Left cardiac atrium (tissue), 4 donors: Measurements from ENCODE around the gene RRM2. TPM values are rescaled to one million over a fixed set of nuclear protein-coding genes. Genes with fewer than 3 reads are reported as not detected.
A peak's percentile ranks its signal among the peaks of the same experiment; 100 is the strongest.

Experiments
- ATAC-seq, 2 donors: fragments of 200-7000 bp; cut with Tn5 transposase; one replicate each; pipeline ENCODE4 v1.9.1; 2020; ENCODE audit warnings: mild to moderate bottlenecking in 2 of 2, moderate library complexity in 2 of 2
- DNase-seq: peaks from one replicate; pipeline ENCODE4 v3.0.0-alpha.2; 2020
- intact Hi-C, 2 donors: fragments of 100-400 bp; cut with DNase I; formaldehyde crosslinking; loops; one replicate each; pipeline versions ENCODE4 v1.14.1 to v1.15.1; 2022 to 2023
- long read RNA-seq: library from polyadenylated mRNA; unstranded; transcript quantifications from one replicate; pipeline ENCODE4 v2.0.0, GENCODE V29; 2021
- total RNA-seq, 2 donors: library from RNA; stranded (reverse); fragmentation: NEBNext Ultra II Directional; extraction: Animal tissue kit (Norgen Biotek cat#: 25700); gene quantifications; one replicate each; pipeline ENCODE4 v1.2.1, GENCODE V29; 2021
- donor health status: DM: no; HTN: yes; CAD: no.
- donor health status: DM: no; HTN: yes; CAD: no; lungs with severe emphysema.
- donor health status: DM: yes; HTN: yes; CAD: no.
- donor health status: Dilated cardiomyopathy.

The RRM2 gene
- total RNA-seq = 1 to 10 TPM; 1.0 to 6.1 TPM
- long read RNA-seq = 0 reads

DNA sequence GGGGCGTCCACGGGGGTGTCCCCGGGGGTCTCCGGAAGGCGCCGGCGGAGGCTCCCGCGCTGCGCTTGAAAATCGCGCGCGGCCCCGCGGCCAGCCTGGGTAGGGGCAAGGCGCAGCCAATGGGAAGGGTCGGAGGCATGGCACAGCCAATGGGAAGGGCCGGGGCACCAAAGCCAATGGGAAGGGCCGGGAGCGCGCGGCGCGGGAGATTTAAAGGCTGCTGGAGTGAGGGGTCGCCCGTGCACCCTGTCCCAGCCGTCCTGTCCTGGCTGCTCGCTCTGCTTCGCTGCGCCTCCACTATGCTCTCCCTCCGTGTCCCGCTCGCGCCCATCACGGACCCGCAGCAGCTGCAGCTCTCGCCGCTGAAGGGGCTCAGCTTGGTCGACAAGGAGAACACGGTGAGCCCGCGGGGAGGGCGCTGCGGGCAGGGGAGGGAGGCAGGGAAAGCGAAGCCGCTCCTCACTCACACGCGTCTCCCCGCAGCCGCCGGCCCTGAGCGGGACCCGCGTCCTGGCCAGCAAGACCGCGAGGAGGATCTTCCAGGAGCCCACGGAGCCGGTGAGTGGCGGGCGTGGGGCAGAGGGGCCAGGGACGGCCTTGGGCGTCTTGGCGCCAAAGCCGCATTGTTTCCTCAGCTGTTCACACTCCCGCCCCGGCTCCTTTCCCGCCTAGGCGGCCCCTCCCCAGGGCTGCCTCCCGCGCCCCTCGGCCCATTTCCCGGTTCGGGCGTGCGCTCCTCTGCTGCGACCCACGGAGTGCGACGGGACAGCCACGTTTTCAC, at the start of gene RRM2:
Gene RRM2 (plus strand): TSS at position 240 of the 781 bp plus-strand sequence. CDS start 60 bp downstream, at position 300.
- DNase-seq = peak; percentile 93
- intact Hi-C loops = loop anchor here in 1 of 2 donors (5.0 kb wide), 1 partner anchor 315 kb away; no protein-coding TSS in a partner anchor
- peak; percentile 89 to 96 for ATAC-seq

DNA sequence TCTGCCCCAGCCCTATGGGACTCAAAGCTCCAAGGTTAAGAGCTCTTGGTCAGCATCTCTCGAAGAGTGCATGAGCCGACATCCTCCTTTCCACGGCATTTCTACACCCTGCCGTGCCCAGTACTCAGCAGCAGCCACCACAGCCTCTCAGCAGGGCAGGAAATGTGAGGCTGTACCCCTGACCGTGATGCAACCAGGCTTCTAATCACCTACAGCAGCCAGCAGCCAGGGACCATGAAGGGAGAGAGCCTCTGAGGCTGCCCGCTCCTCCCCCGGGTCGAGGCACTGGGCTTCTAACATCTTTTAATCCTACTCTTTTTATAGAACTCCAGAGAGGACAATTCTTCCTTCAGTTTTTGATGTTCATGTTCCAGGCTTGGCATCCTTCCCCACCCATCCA, 48.8 kb upstream of the RRM2 start:
- DNase-seq (no peak), ATAC-seq (peak in 1 of 2 donors; percentile 7)
- intact Hi-C loops = loop anchor here in 1 of 2 donors (5.0 kb wide), 1 partner anchor 364 kb away; no protein-coding TSS in a partner anchor

DNA sequence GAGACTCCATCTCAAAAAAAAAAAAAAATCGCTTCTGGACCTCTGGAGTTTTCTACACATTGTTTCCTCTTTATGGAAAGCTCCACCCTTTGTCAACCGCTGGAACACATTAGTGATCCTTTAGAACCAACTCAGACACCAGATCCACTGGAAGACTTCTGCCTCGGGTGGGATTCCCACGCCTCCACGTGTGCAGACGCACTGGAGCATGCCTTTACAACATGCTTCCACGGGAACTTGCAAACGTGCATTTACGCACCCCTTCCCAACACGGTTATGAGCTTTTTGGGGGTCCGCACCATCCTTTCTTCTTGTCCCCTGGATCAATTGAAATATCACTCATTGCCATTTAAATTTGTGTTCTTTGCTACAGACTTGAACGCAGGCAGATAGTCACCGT, 47.4 kb upstream of the RRM2 start:
- ATAC-seq (no peak), DNase-seq (no peak)
- intact Hi-C loops = loop anchor here in 1 of 2 donors (5.0 kb wide), 1 partner anchor 362 kb away; no protein-coding TSS in a partner anchor

DNA sequence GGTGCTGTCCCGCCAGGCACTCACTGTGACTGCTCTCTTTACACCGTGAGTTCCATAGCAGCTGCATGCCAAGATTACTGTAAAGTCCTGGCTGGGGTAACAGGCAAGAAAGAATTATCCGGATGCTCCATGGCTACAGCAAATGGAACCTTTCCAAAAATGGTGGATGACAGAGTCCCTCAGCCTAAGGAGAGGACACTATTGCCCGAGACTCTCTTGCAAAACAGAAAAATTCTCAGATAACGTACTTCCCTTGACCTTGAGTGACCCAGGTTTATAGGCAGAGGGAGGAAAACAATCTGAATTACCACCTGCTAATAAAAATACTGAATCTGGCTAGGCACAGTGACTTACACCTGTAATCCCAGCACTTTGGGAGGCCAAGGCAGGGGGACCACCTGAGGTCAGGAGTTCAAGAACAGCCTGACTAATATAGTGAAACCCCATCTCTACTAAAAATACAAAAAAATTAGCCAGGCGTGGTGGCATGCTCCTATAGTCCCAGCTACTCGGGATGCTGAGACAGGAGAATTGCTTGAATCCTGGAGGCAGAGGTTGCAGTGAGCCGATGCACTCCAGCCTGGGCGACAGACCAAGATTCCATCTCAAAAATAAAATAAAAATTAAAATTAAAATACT, 46.8 kb upstream of the RRM2 start:
- ATAC-seq (no peak), DNase-seq (no peak)
- intact Hi-C loops = loop anchor here in 1 of 2 donors (5.0 kb wide), 1 partner anchor 362 kb away; no protein-coding TSS in a partner anchor

DNA sequence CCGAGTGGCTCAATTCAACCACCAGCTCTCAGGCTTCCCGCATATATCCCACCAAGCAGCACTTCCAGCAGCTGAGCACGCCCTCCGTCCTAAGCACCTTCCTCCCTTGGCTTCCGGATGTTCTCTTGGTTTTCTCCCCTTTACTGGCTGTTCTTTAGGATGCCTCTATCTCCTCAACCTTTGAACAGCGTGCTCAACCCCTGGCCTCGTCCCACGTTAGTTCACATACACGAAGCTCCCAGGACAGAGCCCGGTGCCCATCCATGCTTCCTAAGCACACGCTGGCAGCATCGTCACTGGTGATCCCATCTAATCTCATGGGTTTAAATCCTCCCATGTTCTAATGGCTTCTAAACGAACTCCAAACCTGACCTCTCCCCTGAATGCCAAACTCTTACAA, 46.0 kb upstream of the RRM2 start:
- intact Hi-C loops = loop anchor here in 1 of 2 donors (5.0 kb wide), 1 partner anchor 361 kb away; no protein-coding TSS in a partner anchor
- ATAC-seq = no peak
- no peak for DNase-seq

DNA sequence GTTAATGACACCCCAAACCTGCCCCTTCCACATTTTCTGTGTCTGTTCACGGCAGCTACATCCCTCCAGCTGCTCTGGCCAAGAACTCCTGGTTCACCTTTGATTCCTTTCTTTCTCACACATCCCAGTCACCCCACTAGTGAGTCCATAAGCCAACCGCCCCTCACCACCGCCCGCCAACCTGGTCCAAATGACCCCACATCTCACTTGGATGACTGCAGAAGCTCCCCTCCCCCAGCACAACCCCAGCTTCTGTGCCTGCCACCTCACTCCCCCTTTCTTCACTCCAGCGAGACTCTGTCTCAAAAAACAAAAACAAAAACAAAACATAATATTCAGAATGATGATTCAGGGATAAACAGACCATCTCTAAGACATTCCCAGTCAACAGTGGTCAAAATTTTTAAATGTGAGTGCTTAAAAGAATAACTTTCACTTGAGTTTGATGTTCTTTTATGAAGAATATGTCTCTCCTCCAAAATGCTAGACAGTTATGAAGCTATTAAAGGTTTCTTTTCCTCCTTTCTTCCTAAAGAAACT, 45.5 kb upstream of the RRM2 start:
- ATAC-seq (no peak), DNase-seq (no peak)
- intact Hi-C loops = loop anchor here in 1 of 2 donors (5.0 kb wide), 1 partner anchor 360 kb away; no protein-coding TSS in a partner anchor

DNA sequence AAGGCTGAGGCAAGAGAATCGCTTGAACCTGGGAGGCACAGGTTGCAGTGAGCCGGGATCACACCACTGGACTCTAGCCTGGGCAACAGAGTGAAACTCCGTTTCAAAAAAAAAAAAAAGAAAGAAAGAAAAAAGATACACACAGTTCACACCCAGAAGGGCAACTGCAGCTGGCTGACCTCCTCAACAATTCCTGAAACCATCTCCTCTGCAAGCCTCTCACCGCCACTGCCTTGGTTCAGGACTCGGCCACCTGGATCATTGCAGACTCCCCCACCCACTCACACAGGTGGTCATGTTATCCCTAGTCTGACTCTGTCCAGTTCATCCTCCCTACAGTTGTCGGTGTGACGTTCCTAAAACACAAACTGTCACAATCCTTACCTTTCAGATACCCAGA, 44.5 kb upstream of the RRM2 start:
- no peak for DNase-seq
- intact Hi-C loops = loop anchor here in 1 of 2 donors (5.0 kb wide), 1 partner anchor 359 kb away; no protein-coding TSS in a partner anchor
- no peak for ATAC-seq

DNA sequence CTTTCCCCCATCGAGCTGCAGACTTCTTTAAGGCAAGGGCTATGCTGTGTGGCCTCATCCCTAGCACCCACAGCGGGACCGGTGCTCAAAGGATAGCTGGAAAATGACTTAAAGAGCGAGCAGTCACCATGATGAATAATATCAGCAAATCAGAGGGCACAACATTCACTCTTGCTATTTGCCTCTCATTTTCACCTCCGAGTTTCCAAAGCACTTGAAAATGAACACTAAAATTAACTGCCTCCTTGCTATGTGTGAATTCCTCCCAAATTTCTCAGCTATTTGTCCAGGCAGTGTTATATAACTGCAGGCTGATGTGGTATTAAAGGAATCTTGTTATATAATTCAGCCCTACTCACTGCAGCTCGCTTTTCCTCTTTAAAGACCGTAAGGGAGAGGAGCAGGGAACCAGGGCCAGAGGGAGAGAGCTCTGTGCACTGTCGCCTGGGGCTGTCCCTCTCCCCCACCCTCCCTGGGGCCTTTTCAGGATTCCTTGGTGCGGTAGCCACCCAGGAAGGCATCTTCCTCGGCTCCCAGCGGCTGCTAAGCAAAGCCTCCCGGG, 43.8 kb upstream of the RRM2 start:
- intact Hi-C loops = loop anchor here in 1 of 2 donors (5.0 kb wide), 1 partner anchor 359 kb away; no protein-coding TSS in a partner anchor
- ATAC-seq = peak; percentile 45 to 50

DNA sequence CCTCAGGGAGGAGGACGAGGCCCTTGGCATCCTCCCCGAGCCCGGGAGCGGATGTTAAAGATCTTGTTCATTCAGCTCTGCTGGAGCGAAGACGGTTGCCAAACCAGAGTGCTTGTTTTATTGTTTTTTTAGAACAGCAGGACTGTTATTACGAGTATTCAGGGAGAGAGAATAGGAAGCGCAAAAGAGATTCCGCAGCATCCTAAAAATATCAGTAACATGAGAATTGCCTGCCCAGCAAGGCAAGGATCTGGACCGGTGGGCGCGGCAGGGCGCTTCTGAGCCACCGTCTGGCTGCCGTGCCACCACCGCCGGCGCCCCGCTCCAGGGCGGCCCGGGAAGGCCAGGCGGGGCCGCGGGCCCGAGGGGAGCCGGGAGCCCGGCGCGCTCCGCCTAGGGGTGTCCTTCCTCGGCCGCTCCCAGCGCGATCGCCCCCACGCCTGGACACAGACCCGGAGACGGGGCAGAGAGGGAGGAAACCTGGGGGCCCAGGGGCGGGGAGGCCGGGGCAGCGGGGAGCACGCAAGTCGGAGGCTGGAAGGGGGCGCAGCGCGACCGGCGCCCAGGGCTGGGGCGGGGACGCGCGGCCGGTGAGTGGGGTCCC, 43.2 kb upstream of the RRM2 start:
- intact Hi-C loops = loop anchor here in 1 of 2 donors (5.0 kb wide), 1 partner anchor 358 kb away; no protein-coding TSS in a partner anchor
- DNase-seq (peak; percentile 59), ATAC-seq (peak; percentile 66 to 82)

More for the DNA sequence above, 43.8 kb upstream of the RRM2 start:
- DNase-seq = no peak

DNA sequence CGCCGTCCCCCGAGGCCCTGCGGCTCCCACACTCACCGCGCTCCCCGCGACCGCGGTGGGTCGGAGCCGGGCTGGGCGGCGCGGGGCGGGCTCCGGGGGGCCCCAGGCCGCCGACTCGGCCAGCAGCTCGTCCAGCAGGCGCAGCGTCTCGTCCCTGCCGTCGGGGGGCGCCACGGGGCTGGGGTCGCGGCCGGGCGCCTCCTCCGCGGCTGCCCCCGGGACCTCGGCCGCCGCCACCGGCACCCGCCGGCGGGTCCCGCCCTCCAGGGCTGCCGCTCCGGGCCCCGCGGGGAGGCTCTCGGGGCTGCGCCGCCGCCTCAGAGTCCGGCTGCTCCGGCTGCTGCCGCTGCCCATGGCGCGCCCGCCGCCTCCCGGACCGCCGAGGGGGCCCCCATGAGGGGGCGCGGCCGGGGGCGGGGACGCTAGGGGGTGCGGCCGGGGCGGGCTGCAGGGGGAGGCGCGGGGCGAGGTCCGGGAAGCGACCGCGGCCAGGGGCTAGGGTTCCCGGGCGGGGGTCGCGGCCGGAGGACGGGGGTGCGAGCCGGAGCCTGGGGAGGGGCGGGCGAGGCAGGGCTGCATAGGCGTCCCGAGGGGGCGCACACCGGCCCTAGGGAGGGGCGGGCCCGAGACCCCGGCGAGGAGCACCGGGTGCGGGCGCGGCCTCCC, 42.5 kb upstream of the RRM2 start, which contains the start of gene CYS1:
Gene CYS1 (minus strand): TSS at position 542 of the 666 bp plus-strand sequence. CDS start 188 bp downstream, at position 354.
- ATAC-seq (peak; percentile 40 to 72), DNase-seq (no peak)
- intact Hi-C loops = loop anchor here in 1 of 2 donors (5.0 kb wide), 1 partner anchor 357 kb away; no protein-coding TSS in a partner anchor

DNA sequence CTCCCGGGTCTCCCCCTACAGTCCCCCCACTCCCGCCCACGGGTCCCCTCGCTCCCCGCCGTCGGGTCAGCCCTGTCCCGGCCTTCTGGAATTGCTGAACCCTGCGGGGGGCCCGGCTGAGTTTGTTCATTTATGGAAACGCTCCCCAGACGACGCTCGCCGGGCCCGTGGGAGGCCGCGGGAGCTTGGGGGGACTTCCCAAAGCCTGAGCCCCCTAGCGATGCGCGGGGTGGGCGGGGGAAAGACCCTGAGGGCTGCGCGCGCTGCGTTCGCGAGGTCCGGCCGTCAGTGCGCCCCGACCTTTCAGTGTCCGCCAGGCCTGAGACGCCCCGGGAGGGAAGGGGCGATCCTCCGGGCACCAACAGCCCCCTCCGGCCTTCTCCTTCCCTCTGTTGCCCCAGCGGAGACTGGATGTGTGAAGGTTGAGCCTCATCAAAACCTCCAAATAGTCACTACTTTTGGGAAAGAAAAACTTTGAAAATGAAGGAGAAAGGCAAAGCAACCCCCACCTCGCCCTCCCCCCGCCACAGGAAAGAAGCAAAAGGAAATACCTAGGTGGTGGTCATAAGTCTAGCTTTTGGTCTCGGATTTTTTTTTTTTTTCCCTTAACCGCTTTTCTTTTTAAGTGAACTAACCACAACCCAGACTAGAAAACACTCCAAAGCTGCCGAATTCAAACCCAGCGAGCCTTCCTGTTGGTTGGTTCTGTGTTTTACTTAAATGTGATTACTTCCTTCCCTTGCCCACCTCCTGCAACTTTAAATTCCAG, 41.8 kb upstream of the RRM2 start:
- ATAC-seq = peak; percentile 24 to 29
- intact Hi-C loops = no loop called here
- no peak for DNase-seq

DNA sequence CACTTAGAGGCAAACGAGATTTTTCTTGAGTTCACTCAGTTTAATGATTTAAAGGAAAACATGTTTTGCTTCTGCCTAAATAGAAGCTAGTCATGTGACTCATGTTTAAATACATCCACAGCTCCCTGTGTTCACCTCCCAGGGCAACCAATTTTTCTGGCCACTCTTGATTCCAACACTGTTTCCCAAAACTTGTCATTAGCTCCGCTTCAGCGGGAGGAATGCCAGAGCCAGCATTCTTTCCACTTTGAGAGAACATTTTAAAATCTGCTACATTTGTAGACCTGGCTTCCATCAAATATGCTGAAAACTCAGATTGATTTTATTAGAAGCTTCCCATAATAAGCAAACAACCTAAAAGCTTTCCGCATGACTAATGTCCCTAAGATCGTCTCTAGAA, 39.5 kb upstream of the RRM2 start:
- DNase-seq (no peak), ATAC-seq (no peak)
- intact Hi-C loops = no loop called here

DNA sequence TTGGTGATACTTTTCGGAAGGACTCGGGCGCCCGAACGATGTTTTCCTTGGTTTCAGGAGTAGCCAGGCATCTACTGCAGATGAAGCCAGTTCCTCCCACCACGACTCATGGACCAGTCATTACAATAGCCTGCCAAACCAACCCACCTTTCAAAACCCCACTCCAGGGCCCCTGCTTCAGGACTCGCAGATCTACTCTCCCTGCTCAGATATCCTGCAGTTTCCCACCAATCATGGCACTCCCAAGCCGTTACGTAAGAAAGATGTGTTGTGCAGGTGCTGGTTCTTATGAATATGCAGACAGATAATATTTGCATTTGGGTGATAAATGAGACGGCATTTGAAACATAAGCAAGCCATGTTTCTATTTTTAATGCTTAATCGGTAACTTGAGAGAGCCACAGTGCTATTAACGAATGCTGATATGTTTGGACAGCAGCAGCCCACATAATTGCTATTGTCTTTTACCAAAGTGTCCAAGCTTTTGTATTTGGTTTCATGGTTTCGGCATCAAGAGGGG, 38.8 kb upstream of the RRM2 start:
- ATAC-seq (no peak), DNase-seq (no peak)
- intact Hi-C loops = no loop called here

DNA sequence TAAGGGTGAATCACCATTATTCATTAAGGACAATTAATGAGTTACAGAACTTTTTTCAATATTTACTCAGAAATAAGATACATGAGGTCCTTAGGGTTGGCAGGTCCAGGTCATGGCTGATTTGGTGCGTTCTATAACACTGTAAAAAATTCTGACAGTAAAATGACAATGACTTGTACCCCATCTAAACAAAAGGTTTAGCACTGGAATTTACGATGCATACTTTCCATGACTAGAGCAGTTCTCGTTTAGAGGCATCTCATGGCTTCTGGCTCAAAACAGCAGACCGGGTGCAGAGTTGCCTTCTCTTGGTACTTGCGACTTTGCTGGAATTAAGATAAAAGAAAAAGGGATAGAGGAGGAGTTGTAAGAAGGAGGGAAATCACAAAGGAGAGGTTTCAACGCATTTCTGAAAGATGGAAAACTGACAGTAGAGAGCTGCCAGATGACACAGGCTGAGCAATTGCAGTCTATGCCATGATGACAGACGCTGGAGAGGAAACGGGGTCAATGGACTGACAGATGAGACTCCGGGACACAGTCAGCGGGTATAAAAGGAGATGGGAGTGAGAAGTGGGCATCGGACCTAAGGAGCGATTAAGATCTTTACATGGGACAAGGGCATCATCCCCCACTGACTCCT, 38.2 kb upstream of the RRM2 start:
- intact Hi-C loops = no loop called here
- ATAC-seq = no peak
- DNase-seq = no peak

DNA sequence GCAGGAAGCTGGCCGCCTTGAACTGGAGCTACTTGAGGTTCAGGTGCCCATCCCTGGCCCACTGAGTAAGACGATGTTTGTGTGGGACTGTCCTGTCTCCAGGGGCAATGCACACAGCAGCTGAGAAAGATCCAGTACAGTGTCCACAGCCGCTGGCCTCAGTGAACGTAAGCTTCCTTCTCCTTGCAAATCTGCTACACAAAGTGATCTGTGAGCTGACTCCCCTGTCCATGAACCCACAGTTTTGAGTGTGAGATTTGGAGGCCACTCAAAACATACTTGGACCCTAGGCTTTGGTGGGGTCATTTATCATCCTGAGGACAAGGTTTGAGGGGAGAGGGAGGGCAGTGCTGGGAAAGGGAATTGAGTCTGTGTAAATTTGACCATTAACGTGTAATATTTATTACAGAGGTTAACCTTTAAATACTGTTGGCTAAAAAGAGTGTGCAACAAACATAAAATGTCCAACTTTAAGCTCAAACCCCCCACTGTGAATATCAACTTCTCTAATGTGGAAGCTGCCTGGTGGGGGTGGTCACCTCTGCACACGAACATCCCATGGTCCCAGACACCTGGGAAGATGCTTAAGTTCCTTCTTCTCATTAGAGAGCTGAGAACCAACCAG, 37.4 kb upstream of the RRM2 start:
- ATAC-seq = no peak
- intact Hi-C loops = no loop called here

DNA sequence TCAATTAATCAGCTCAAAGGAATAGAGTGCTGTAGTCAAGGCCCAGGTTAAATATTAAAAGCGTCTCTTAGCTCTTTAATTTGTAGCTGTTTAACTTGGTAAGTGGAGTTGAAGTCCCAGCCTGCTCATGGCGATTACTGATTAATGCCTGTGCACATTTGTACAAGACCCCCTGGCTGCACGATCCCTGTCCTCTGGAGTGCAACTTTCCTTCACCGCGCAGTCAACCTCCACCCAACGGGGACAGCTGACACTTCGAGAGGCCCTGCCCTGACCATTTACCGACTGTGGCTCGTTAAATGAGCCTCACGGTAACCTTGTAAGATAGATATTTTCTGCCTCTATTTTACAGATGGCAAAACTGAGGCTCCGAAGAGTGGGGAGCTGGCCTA, 36.9 kb upstream of the RRM2 start:
- ATAC-seq (no peak), DNase-seq (no peak)
- intact Hi-C loops = no loop called here

More for the DNA sequence above, 37.4 kb upstream of the RRM2 start:
- DNase-seq = no peak
